ENCODE data around the gene CARNS1. TPM values are rescaled to one million over a fixed set of nuclear protein-coding genes. Genes with fewer than 3 reads are reported as not detected.

Gene CARNS1
- total and polyA plus RNA-seq, 2 of the 8 experiments (the other 6 are each of a cell fraction or from before 2014, with no cell fraction given), result 0.82 to 1.1 TPM

DNA sequence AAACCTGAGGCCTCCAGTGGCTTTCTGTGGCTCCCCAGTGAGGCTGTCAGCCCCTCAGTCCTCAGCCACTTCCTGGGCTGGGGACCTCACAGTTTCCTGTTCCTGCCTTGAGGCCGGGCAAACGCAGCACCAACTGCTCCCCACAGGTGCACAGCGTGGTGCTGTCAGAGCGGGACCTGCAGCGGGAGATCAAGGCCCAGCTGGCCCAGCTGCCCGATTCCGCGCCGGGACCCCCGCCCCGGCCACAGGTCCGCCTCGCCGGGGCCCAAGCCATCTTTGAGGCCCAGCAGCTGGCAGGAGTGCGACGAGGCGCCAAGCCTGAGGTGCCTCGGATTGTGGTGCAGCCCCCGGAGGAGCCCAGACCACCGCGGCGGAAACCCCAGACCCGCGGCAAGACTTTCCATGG is 6.2 kb upstream of the CARNS1 start (continued):
- TF ChIP-seq, protein P1, sequence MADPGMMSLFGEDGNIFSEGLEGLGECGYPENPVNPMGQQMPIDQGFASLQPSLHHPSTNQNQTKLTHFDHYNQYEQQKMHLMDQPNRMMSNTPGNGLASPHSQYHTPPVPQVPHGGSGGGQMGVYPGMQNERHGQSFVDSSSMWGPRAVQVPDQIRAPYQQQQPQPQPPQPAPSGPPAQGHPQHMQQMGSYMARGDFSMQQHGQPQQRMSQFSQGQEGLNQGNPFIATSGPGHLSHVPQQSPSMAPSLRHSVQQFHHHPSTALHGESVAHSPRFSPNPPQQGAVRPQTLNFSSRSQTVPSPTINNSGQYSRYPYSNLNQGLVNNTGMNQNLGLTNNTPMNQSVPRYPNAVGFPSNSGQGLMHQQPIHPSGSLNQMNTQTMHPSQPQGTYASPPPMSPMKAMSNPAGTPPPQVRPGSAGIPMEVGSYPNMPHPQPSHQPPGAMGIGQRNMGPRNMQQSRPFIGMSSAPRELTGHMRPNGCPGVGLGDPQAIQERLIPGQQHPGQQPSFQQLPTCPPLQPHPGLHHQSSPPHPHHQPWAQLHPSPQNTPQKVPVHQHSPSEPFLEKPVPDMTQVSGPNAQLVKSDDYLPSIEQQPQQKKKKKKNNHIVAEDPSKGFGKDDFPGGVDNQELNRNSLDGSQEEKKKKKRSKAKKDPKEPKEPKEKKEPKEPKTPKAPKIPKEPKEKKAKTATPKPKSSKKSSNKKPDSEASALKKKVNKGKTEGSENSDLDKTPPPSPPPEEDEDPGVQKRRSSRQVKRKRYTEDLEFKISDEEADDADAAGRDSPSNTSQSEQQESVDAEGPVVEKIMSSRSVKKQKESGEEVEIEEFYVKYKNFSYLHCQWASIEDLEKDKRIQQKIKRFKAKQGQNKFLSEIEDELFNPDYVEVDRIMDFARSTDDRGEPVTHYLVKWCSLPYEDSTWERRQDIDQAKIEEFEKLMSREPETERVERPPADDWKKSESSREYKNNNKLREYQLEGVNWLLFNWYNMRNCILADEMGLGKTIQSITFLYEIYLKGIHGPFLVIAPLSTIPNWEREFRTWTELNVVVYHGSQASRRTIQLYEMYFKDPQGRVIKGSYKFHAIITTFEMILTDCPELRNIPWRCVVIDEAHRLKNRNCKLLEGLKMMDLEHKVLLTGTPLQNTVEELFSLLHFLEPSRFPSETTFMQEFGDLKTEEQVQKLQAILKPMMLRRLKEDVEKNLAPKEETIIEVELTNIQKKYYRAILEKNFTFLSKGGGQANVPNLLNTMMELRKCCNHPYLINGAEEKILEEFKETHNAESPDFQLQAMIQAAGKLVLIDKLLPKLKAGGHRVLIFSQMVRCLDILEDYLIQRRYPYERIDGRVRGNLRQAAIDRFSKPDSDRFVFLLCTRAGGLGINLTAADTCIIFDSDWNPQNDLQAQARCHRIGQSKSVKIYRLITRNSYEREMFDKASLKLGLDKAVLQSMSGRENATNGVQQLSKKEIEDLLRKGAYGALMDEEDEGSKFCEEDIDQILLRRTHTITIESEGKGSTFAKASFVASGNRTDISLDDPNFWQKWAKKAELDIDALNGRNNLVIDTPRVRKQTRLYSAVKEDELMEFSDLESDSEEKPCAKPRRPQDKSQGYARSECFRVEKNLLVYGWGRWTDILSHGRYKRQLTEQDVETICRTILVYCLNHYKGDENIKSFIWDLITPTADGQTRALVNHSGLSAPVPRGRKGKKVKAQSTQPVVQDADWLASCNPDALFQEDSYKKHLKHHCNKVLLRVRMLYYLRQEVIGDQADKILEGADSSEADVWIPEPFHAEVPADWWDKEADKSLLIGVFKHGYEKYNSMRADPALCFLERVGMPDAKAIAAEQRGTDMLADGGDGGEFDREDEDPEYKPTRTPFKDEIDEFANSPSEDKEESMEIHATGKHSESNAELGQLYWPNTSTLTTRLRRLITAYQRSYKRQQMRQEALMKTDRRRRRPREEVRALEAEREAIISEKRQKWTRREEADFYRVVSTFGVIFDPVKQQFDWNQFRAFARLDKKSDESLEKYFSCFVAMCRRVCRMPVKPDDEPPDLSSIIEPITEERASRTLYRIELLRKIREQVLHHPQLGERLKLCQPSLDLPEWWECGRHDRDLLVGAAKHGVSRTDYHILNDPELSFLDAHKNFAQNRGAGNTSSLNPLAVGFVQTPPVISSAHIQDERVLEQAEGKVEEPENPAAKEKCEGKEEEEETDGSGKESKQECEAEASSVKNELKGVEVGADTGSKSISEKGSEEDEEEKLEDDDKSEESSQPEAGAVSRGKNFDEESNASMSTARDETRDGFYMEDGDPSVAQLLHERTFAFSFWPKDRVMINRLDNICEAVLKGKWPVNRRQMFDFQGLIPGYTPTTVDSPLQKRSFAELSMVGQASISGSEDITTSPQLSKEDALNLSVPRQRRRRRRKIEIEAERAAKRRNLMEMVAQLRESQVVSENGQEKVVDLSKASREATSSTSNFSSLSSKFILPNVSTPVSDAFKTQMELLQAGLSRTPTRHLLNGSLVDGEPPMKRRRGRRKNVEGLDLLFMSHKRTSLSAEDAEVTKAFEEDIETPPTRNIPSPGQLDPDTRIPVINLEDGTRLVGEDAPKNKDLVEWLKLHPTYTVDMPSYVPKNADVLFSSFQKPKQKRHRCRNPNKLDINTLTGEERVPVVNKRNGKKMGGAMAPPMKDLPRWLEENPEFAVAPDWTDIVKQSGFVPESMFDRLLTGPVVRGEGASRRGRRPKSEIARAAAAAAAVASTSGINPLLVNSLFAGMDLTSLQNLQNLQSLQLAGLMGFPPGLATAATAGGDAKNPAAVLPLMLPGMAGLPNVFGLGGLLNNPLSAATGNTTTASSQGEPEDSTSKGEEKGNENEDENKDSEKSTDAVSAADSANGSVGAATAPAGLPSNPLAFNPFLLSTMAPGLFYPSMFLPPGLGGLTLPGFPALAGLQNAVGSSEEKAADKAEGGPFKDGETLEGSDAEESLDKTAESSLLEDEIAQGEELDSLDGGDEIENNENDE (IDR thresholded peaks at IDR 0.05; ENCODE audit: insufficient replicate concordance, low read length), result no peak
